H1 (cell line): ENCODE results near the gene CUBN. TPM values are rescaled to one million over a fixed set of nuclear protein-coding genes. Genes with fewer than 3 reads are reported as not detected.
A peak's percentile ranks its signal among the peaks of the same experiment; 100 is the strongest.

Experiments
- CTCF ChIA-PET: fragments of 300-600 bp; sonication (Branson Sonifier 250); formaldehyde crosslinking; loops from one replicate; lab custom pipeline; 2021; ENCODE audit not compliant: partially characterized antibody; lab: Charles Lee
- POLR2A ChIA-PET: fragments of 300-600 bp; sonication (Branson Sonifier 250); formaldehyde crosslinking; loops from one replicate; lab custom pipeline; 2021; ENCODE audit warnings: inconsistent platforms; ENCODE audit not compliant: partially characterized antibody; lab: Charles Lee
- DNase-seq, 2 experiments: peaks; one replicate each; pipeline versions ENCODE4 v3.0.0 to v3.0.0-alpha.2; 2010 to 2022; ENCODE audit warnings: low spot score in 2 of 2, low read depth in 1 of 2, mixed read lengths in 1 of 2
- FAIRE-seq: peaks from 2 replicates; lab custom pipeline; 2011; peaks lifted over from hg19 to GRCh38; lab: Jason Lieb, UNC
- H2AFZ ChIP-seq: 2 replicates; pipeline ENCODE4 v1.8.1; 2012; ENCODE audit warnings: low read length, inconsistent platforms
- H2AK5ac ChIP-seq: 2 replicates; pipeline ENCODE4 v1.6.1; 2013; ENCODE audit warnings: low read depth, low read length
- H2BK120ac ChIP-seq: replicated peaks from 2 replicates; pipeline ENCODE3; 2013; ENCODE audit warnings: low read depth, low read length, inconsistent platforms
- H2BK12ac ChIP-seq: 2 replicates; pipeline ENCODE4 v1.6.1; 2013; ENCODE audit warnings: low read depth, low read length
- H2BK15ac ChIP-seq: 2 replicates; pipeline ENCODE4 v1.6.1; 2013; ENCODE audit warnings: low read length
- H2BK20ac ChIP-seq: 2 replicates; pipeline ENCODE4 v1.6.1; 2013; ENCODE audit warnings: low read length
- H2BK5ac ChIP-seq: 2 replicates; pipeline ENCODE4 v1.6.1; 2013; ENCODE audit warnings: low read depth, low read length
- H3K14ac ChIP-seq: 2 replicates; pipeline ENCODE4 v1.6.1; 2013; ENCODE audit warnings: inconsistent platforms; ENCODE audit not compliant: insufficient read length
- H3K18ac ChIP-seq: 2 replicates; pipeline ENCODE4 v1.6.1; 2013; ENCODE audit warnings: low read length; ENCODE audit errors: extremely low read depth
- H3K23ac ChIP-seq: 2 replicates; pipeline ENCODE4 v1.6.1; 2013; ENCODE audit warnings: inconsistent platforms; ENCODE audit not compliant: insufficient read length
- H3K23me2 ChIP-seq: 2 replicates; pipeline ENCODE4 v1.6.1; 2013; ENCODE audit warnings: low read depth, low read length
- H3K27ac ChIP-seq: 2 replicates; pipeline ENCODE4 v1.6.1; 2011; ENCODE audit warnings: low read depth, low read length, inconsistent platforms
- H3K27me3 ChIP-seq, 4 experiments: replicated peaks in 1 of 4; 1 replicate in 1 of 4; 2 replicates in 3 of 4; pipeline versions ENCODE4 v1.6.1 to v1.8.1; 2011 to 2013; ENCODE audit warnings: low read length in 3 of 4, mild to moderate bottlenecking in 3 of 4, inconsistent platforms in 2 of 4, mixed read lengths in 2 of 4, moderate library complexity in 1 of 4; ENCODE audit not compliant: control insufficient read depth in 3 of 4, insufficient read depth in 3 of 4; ENCODE audit errors: extremely low read depth in 1 of 4
- H3K36me3 ChIP-seq, 4 experiments: 2 replicates each; pipeline versions ENCODE4 v1.6.1 to v1.8.1; 2011 to 2013; ENCODE audit warnings: mild to moderate bottlenecking in 4 of 4, low read length in 3 of 4, moderate library complexity in 2 of 4, control low read depth in 1 of 4, inconsistent platforms in 1 of 4; ENCODE audit not compliant: insufficient read depth in 4 of 4, control insufficient read depth in 2 of 4
- H3K4ac ChIP-seq: replicated peaks from 2 replicates; pipeline ENCODE3; 2013; ENCODE audit warnings: low read length, low read depth, mixed read lengths, inconsistent platforms; ENCODE audit not compliant: insufficient read length
- H3K4me1 ChIP-seq, 4 experiments: replicated peaks in 1 of 4; 1 replicate in 1 of 4; 2 replicates in 3 of 4; pipeline versions ENCODE4 v1.6.1 to v1.8.1; 2011 to 2013; ENCODE audit warnings: low read length in 3 of 4, inconsistent platforms in 2 of 4, mixed read lengths in 1 of 4; ENCODE audit not compliant: insufficient read depth in 4 of 4, control insufficient read depth in 3 of 4
- H3K4me2 ChIP-seq, 2 experiments: 2 replicates each; pipeline versions ENCODE4 v1.6.1 to v1.8.1; 2011 to 2013; ENCODE audit warnings: low read depth in 2 of 2, low read length in 2 of 2, control low read depth in 1 of 2, inconsistent platforms in 1 of 2, mild to moderate bottlenecking in 1 of 2; ENCODE audit not compliant: insufficient read depth in 1 of 2
- H3K4me3 ChIP-seq, 4 experiments: fragments of 200-600, 300-600 bp in 1 of 4; sonication (generic), shearing (Covaris generic), sonication (Bioruptor Twin) in 1 of 4; 2 replicates each; pipeline versions ENCODE4 v1.5.1 to v1.8.1; 2011 to 2016; ENCODE audit warnings: low read length in 4 of 4, low read depth in 3 of 4, control low read depth in 2 of 4, inconsistent platforms in 2 of 4, mild to moderate bottlenecking in 2 of 4, mixed read lengths in 1 of 4, moderate library complexity in 1 of 4; ENCODE audit not compliant: insufficient read depth in 2 of 4; ENCODE audit errors: extremely low read depth in 1 of 4
- H3K56ac ChIP-seq: replicated peaks from 2 replicates; pipeline ENCODE3; 2013; ENCODE audit warnings: low read depth, mild to moderate bottlenecking, mixed read lengths, low read length, inconsistent platforms; ENCODE audit not compliant: insufficient read length
- H3K79me1 ChIP-seq: 2 replicates; pipeline ENCODE4 v1.6.1; 2013; ENCODE audit warnings: low read depth, low read length, control low read depth
- H3K79me2 ChIP-seq, 2 experiments: 2 replicates each; pipeline versions ENCODE4 v1.6.1 to v1.8.1; 2012 to 2013; ENCODE audit warnings: low read length in 2 of 2, mild to moderate bottlenecking in 2 of 2, inconsistent platforms in 1 of 2; ENCODE audit not compliant: insufficient read depth in 2 of 2, control insufficient read depth in 1 of 2
- H3K9ac ChIP-seq, 4 experiments: replicated peaks in 1 of 4; 1 replicate in 1 of 4; 2 replicates in 3 of 4; pipeline versions ENCODE4 v1.6.1 to v1.8.1; 2011 to 2013; ENCODE audit warnings: low read depth in 3 of 4, low read length in 3 of 4, control low read depth in 2 of 4, mild to moderate bottlenecking in 2 of 4, moderate library complexity in 2 of 4, inconsistent platforms in 1 of 4; ENCODE audit errors: extremely low read depth in 1 of 4
- H3K9me3 ChIP-seq, 2 experiments: 2 replicates each; pipeline versions ENCODE4 v1.6.1 to v1.8.1; 2012 to 2013; ENCODE audit warnings: mild to moderate bottlenecking in 2 of 2, moderate library complexity in 2 of 2, control low read depth in 1 of 2, inconsistent platforms in 1 of 2, low read depth in 1 of 2, low read length in 1 of 2, mixed read lengths in 1 of 2; ENCODE audit not compliant: insufficient read depth in 2 of 2
- H4K20me1 ChIP-seq, 2 experiments: replicated peaks in 1 of 2; 2 replicates each; pipeline versions ENCODE3 to v1.8.1; 2011 to 2013; ENCODE audit warnings: inconsistent platforms in 2 of 2, low read length in 2 of 2, mild to moderate bottlenecking in 1 of 2; ENCODE audit not compliant: insufficient read depth in 2 of 2, control insufficient read depth in 1 of 2
- H4K5ac ChIP-seq: 2 replicates; pipeline ENCODE4 v1.6.1; 2013; ENCODE audit warnings: low read length, low read depth, mixed read lengths, inconsistent platforms; ENCODE audit not compliant: insufficient read length
- H4K8ac ChIP-seq: 2 replicates; pipeline ENCODE4 v1.8.0; 2013; ENCODE audit warnings: mild to moderate bottlenecking, moderate library complexity, low read length, inconsistent platforms; ENCODE audit not compliant: insufficient read depth; ENCODE audit errors: extremely low read depth
- H4K91ac ChIP-seq: replicated peaks from 2 replicates; pipeline ENCODE3; 2013; ENCODE audit warnings: low read length, mixed read lengths, inconsistent platforms; ENCODE audit not compliant: insufficient read length
- CEBPB ChIP-seq: IDR thresholded peaks from 2 replicates; pipeline ENCODE4 v1.6.1; 2012; ENCODE audit warnings: low read depth, low read length
- KDM1A ChIP-seq: fragments of 200-600, 300-600 bp; sonication (generic); IDR thresholded peaks from 2 replicates; pipeline ENCODE4 v1.7.1; 2016; ENCODE audit warnings: mild to moderate bottlenecking, low read length, borderline replicate concordance
- KDM4A ChIP-seq: IDR thresholded peaks from one replicate; pipeline ENCODE4 v1.7.1; 2012; ENCODE audit warnings: low read depth, mild to moderate bottlenecking, moderate library complexity, low read length, inconsistent platforms; ENCODE audit not compliant: severe bottlenecking
- KDM5A ChIP-seq: fragments of 200-600 bp; IDR thresholded peaks from 2 replicates; pipeline ENCODE4 v1.7.1; 2012; ENCODE audit warnings: mild to moderate bottlenecking, low read length, inconsistent platforms, mixed read lengths
- POLR2AphosphoS5 ChIP-seq: IDR thresholded peaks from 2 replicates; pipeline ENCODE4 v1.6.1; 2011; ENCODE audit warnings: low read depth, low read length
- RFX5 ChIP-seq: IDR thresholded peaks from 2 replicates; pipeline ENCODE4 v1.6.1; 2011; ENCODE audit warnings: low read depth, low read length, improper control_type of control experiment, borderline replicate concordance
- RXRA ChIP-seq: IDR thresholded peaks from 2 replicates; pipeline ENCODE4 v1.6.1; 2011; ENCODE audit warnings: low read depth, mild to moderate bottlenecking, low read length, moderate library complexity; ENCODE audit not compliant: insufficient read depth
- SIRT6 ChIP-seq: IDR thresholded peaks from one replicate; pipeline ENCODE4 v1.7.1; 2012; ENCODE audit warnings: low read length, inconsistent platforms
- ZNF274 ChIP-seq: IDR thresholded peaks from 2 replicates; pipeline ENCODE4 v1.7.0; 2012; ENCODE audit warnings: low read length, borderline replicate concordance; ENCODE audit errors: extremely low read depth
- WGBS, 2 experiments: shearing (Covaris generic) in 1 of 2; methylation state at CpG; one replicate each; pipeline versions ENCODE4 v1.1.6 to v1.1.7; 2013 to 2015; ENCODE audit warnings: low lambda C conversion rate in 2 of 2, mixed read lengths in 2 of 2, inconsistent platforms in 1 of 2, low coverage in 1 of 2, missing lambda C conversion rate in 1 of 2; ENCODE audit not compliant: insufficient replicate concordance in 2 of 2, insufficient coverage in 1 of 2, insufficient read length in 1 of 2; ENCODE audit errors: extremely low coverage in 1 of 2, missing lambda C conversion rate in 1 of 2; 5-methylcytosine and 5-hydroxymethylcytosine counted together
- polyA plus RNA-seq, 7 experiments: library from polyadenylated mRNA; depleted of rRNA in 3 of 7; stranded (reverse) in 5 of 7; unstranded in 2 of 7; fragments of >200 nt in 5 of 7; fragments of 200-250 nt in 2 of 7; gene quantifications; 1 replicate in 5 of 7; 2 replicates in 1 of 7; 4 replicates in 1 of 7; pipeline versions ENCODE4 v1.2.1 to v1.2.3, GENCODE V29; 2011 to 2013; ENCODE audit warnings: missing spikeins in 2 of 7, mixed read lengths in 2 of 7
- total RNA-seq: library from RNA; stranded (reverse); fragmentation: NEBNext Ultra II Directional; extraction: Animal tissue kit (Norgen Biotek cat#: 25700); gene quantifications from 2 replicates; pipeline ENCODE4 v1.2.1, GENCODE V29; 2021
- TF ChIP-seq, protein P1 (sequence below): IDR thresholded peaks from 2 replicates; pipeline ENCODE4 v1.6.1; 2012; ENCODE audit warnings: inconsistent platforms
- TF ChIP-seq, protein P2 (sequence below), 3 experiments: IDR thresholded peaks; 1 replicate in 2 of 3; 2 replicates in 1 of 3; pipeline versions ENCODE4 v1.5.1 to v1.6.1; 2011; ENCODE audit warnings: low read length in 3 of 3, mild to moderate bottlenecking in 3 of 3, inconsistent platforms in 2 of 3, low read depth in 1 of 3, moderate library complexity in 1 of 3; ENCODE audit not compliant: insufficient read depth in 1 of 3; ENCODE audit errors: control extremely low read depth in 1 of 3

CUBN gene
- total and polyA plus RNA-seq, 2 of the 8 experiments (the other 6 are each of a cell fraction or from before 2014, with no cell fraction given), result 0.04 to 0.08 TPM

DNA sequence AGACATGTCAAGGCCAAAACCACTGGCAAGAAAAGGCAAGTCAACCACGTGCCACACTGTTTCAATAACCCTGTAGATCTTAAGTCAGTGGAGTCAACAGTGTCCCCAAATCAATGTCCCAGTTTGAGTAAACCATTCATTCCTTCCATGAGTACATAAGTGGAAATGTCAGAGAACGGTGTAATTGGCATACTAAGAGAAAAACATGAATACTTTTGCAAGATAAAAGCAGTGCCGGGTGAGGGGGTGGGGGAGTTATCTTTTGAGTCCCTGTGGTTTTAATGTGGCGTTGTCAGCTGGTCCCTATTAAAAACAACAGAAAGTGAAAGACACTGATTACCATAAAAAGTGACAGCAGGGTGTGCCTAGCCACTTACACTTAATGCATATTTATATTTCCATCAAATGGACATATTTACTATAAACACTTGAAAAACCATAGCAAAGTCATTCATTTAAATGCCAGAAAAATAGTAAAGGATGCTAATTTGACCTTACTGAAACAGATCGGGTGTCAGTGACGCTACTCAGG, 350.2 kb downstream of the CUBN start:
- H3K79me2 ChIP-seq, result no peaks in the 10 kb centered on the region
- no peaks in the 10 kb centered on the region for H3K36me3 ChIP-seq
- no peak overlapping the region for H2BK120ac ChIP-seq
- H3K4me2 ChIP-seq, result peak overlapping the region in 1 of 2 experiments; percentile 43; a peak in 2 of 4 replicates
- no peak overlapping the region for H2BK12ac ChIP-seq
- H2AFZ ChIP-seq, result no peak overlapping the region
- H3K27me3 ChIP-seq, result no peaks in the 10 kb centered on the region
- no peak overlapping the region for H3K9ac ChIP-seq
- no peak overlapping the region for H2BK5ac ChIP-seq
- H3K18ac ChIP-seq, result no peak overlapping the region
- no peaks in the 10 kb centered on the region for H3K23me2 ChIP-seq
- H3K4me3 ChIP-seq, result peak overlapping the region in 1 of 4 experiments; percentile 28; a peak in 1 of 8 replicates
- H3K56ac ChIP-seq, result no peak overlapping the region
- no peak overlapping the region for H2BK20ac ChIP-seq
- H4K20me1 ChIP-seq, result no peaks in the 10 kb centered on the region
- H3K9me3 ChIP-seq, result no peaks in the 10 kb centered on the region
- no peak overlapping the region for H4K8ac ChIP-seq
- H3K27ac ChIP-seq, result no peak overlapping the region
- FAIRE-seq, result no peak
- H4K5ac ChIP-seq, result no peak overlapping the region
- no peaks in the 10 kb centered on the region for H3K79me1 ChIP-seq
- POLR2A ChIA-PET, result no interaction called here
- no peak overlapping the region for H3K23ac ChIP-seq
- H3K4ac ChIP-seq, result no peak overlapping the region
- H3K14ac ChIP-seq, result no peak overlapping the region
- H3K4me1 ChIP-seq, result peaks cover 2 to 16% (median 7%) of the 10 kb centered on the region in 4 experiments
- 66% methylated on average over 6 of the region's 6 CpGs; no CpG with 5 or more reads in 1 of the 2 experiments for WGBS, 2 experiments
- H4K91ac ChIP-seq, result no peak overlapping the region
- no peak for DNase-seq
- no peak overlapping the region for H2AK5ac ChIP-seq
- CTCF ChIA-PET, result interaction anchor here (0.9 to 1.4 kb wide), 2 partner anchors 14 to 877 kb away, joined by 3 to 5 read pairs; no protein-coding TSS in a partner anchor
- no peak overlapping the region for H2BK15ac ChIP-seq
- TF ChIP-seq, protein P1, sequence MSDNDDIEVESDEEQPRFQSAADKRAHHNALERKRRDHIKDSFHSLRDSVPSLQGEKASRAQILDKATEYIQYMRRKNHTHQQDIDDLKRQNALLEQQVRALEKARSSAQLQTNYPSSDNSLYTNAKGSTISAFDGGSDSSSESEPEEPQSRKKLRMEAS, result no peak
- TF ChIP-seq SIRT6, result no peak
- TF ChIP-seq, protein P2, sequence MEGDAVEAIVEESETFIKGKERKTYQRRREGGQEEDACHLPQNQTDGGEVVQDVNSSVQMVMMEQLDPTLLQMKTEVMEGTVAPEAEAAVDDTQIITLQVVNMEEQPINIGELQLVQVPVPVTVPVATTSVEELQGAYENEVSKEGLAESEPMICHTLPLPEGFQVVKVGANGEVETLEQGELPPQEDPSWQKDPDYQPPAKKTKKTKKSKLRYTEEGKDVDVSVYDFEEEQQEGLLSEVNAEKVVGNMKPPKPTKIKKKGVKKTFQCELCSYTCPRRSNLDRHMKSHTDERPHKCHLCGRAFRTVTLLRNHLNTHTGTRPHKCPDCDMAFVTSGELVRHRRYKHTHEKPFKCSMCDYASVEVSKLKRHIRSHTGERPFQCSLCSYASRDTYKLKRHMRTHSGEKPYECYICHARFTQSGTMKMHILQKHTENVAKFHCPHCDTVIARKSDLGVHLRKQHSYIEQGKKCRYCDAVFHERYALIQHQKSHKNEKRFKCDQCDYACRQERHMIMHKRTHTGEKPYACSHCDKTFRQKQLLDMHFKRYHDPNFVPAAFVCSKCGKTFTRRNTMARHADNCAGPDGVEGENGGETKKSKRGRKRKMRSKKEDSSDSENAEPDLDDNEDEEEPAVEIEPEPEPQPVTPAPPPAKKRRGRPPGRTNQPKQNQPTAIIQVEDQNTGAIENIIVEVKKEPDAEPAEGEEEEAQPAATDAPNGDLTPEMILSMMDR (IDR thresholded peaks at IDR 0.05; ENCODE audit: control extremely low read depth in 1 of 3, insufficient read depth in 1 of 3, low read depth in 1 of 3, low read length in 3 of 3), result no peak
- TF ChIP-seq POLR2AphosphoS5, result no peak
- TF ChIP-seq ZNF274, result no peak
- no peak for TF ChIP-seq KDM1A
- no peak for TF ChIP-seq KDM5A
- no peak for TF ChIP-seq KDM4A
- TF ChIP-seq CEBPB, result no peak
- TF ChIP-seq RXRA, result no peak
- no peak for TF ChIP-seq RFX5
